ENCODE results near the gene COL8A1.
"Not testable (repeated sequence)": the region's sequence is repeated elsewhere in the genome, so short reads cannot be mapped to it uniquely, and the experiment has no call there.

The COL8A1 gene

DNA sequence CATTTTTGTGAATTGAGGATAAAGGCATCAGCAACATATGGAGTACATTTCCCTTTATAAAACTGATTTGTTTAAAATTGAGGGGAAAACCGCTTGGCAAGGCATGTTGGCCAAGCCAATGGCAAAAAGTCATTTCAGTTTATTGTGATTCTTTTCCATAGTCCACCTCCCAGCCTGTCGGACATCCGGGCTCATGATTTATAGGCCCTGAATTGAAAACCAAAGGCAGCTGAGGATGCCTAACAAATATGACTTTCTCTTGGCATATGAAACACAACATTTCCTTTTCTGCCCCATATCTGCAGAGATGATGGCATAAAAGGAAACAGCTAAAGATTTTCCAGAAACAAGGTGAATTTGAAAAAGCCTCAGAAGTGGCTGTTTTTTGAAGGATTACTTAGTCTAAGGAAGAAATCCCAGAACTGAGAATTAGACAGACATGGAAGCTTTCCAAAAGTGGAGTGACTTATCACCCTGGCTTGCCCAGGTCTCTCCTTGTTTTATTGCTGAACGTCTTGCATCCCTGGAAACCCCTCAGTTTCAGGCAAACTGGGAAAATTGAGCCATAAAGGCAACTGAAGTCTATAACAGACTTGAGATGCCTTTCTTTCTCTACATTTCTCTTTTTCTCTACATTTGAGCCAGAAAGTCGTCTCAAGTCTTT is 74.0 kb downstream of the COL8A1 start:
- FAIRE-seq, result no peak

DNA sequence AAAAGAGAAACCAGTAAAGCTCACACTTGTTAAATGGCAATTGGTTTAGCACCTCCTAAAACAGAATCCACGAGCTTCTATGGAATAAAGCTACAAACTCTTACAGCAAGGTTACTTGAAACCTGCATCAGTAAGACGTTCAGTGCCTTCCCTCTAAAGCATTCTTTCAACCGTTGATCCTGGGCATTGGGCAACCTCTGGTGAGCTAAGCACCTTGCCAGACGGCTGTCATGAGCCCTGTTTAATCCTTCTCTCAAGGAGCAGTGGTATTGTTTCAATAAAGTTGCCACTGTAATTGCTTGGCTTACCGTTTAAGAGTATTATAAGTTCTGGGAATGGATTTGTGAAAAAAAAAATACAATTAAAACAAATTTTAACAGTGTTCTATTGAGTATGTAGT is 75.0 kb downstream of the COL8A1 start:
- TF ChIP-seq TAF1 (IDR thresholded peaks at IDR 0.05; ENCODE audit: borderline replicate concordance, low read depth, low read length) (no peak), POLR2A (IDR thresholded peaks at IDR 0.05; ENCODE audit: low read depth, low read length) (no peak), POLR2AphosphoS5 (IDR thresholded peaks at IDR 0.05; ENCODE audit: low read depth, low read length) (no peak)
- FAIRE-seq (no peak), DNase-seq (ENCODE audit: insufficient read length) (no peak)

More for the DNA sequence above, 74.0 kb downstream of the COL8A1 start:
- DNase-seq (ENCODE audit: insufficient read length), result no peak
- TF ChIP-seq POLR2AphosphoS5 (IDR thresholded peaks at IDR 0.05; ENCODE audit: low read depth, low read length) (no peak), POLR2A (IDR thresholded peaks at IDR 0.05; ENCODE audit: low read depth, low read length) (no peak), TAF1 (IDR thresholded peaks at IDR 0.05; ENCODE audit: borderline replicate concordance, low read depth, low read length) (no peak)

DNA sequence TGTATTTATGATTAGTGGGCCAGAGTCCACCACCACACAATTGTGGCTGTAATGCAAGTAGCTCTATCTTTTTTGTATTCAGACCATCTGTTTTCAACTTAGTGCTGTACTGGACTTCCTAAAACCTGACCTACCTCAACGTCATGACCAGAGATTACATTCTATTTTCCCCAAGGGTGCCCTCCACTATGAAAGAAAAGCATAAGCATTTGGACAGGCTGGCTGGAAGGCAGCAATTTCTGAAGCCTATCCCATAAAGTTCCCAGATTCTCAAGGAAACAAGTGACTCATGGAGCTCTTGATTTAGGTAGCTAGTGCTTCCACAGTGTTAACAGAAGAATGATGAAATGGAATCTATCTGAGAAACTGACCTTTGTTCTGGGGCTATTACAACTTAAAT is 75.8 kb downstream of the COL8A1 start:
- no peak for TF ChIP-seq TAF1 (IDR thresholded peaks at IDR 0.05; ENCODE audit: borderline replicate concordance, low read depth, low read length)
- TF ChIP-seq POLR2AphosphoS5 (IDR thresholded peaks at IDR 0.05; ENCODE audit: low read depth, low read length), result no peak
- TF ChIP-seq POLR2A (IDR thresholded peaks at IDR 0.05; ENCODE audit: low read depth, low read length), result no peak
- FAIRE-seq (no peak), DNase-seq (ENCODE audit: insufficient read length) (no peak)

DNA sequence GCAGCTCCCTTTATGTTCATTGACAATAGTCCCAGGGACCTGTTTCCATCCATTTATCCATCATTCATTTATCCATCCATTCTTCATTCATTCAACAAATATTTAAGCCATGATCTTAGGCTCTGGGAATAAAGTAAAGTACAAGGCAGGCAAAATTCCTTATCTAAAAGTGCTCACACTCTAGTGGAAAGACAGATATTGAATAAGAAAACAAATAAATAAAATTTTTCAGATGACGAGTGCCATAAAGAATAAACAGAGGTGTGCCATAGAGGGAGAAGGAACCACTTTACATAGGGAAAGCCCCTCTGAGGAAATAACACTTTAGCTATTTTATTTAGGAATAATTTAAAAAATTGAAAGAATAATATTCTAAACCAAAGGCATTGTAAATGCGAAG is 76.2 kb downstream of the COL8A1 start:
- no peak for TF ChIP-seq POLR2AphosphoS5 (IDR thresholded peaks at IDR 0.05; ENCODE audit: low read depth, low read length)
- no peak for TF ChIP-seq TAF1 (IDR thresholded peaks at IDR 0.05; ENCODE audit: borderline replicate concordance, low read depth, low read length)
- no peak for TF ChIP-seq POLR2A (IDR thresholded peaks at IDR 0.05; ENCODE audit: low read depth, low read length)
- FAIRE-seq, result no peak

DNA sequence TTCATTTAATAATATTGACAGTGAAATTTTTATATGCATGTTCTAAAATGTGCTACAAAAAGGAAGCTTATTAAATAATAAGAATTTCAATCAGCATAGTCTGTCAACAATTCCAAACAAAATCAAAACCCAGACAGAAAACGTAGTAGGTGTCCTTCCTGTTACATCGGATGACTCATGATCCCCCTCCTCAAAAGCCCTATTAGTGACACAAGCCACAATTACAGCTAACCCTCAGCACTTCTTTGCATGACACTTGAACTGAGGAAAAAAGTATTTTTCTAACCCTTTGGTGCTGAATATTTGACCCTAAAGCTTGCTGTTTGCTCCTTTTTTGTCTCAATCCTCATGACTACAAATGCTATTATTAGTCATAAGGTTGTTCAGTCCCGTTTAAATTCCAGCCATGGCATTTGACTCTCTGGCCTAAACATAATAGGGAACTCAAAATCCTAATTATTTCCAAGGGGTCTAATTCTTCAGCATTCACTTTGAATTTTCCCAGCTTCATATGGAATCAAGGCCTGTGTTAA is 78.1 kb downstream of the COL8A1 start:
- DNase-seq (ENCODE audit: insufficient read length), result no peak
- TF ChIP-seq POLR2A (IDR thresholded peaks at IDR 0.05; ENCODE audit: low read depth, low read length) (no peak), POLR2AphosphoS5 (IDR thresholded peaks at IDR 0.05; ENCODE audit: low read depth, low read length) (no peak), TAF1 (IDR thresholded peaks at IDR 0.05; ENCODE audit: borderline replicate concordance, low read depth, low read length) (no peak)
- FAIRE-seq, result no peak

More for the DNA sequence above, 76.2 kb downstream of the COL8A1 start:
- DNase-seq (ENCODE audit: insufficient read length), result no peak

DNA sequence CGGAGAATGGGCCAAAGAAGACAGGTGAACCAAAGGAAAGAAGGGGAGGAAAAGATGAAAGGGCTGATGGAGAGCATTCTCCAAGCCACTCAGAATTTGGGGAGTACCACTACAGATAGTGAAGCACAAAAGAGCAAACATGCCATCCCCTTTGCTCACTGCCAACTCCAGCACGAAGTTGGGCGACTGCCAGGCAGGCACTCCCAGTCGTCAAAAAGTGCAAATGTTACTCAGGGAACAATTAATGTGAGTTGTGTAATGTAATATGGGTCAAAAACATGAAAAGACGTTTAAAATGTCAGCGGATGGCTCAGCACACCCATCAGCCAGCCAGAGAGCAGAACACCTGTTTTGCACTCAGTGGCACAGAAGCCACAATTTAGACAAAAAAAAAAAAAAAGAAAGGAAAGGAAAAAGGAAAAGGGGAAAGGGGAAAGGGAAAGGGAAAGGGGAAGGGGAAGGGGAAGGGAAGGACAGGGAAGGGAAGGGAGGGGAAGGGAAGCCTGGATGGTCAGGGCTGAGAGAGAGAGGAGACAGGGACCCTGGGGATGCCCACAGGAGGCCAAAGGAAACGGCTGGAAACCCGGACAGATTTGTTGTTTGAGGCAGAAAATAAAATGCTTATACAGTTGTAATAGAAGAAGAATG is 82.7 kb downstream of the COL8A1 start:
- DNase-seq (ENCODE audit: insufficient read length) (no peak), FAIRE-seq (no peak)
- TF ChIP-seq TAF1 (IDR thresholded peaks at IDR 0.05; ENCODE audit: borderline replicate concordance, low read depth, low read length) (no peak), POLR2AphosphoS5 (IDR thresholded peaks at IDR 0.05; ENCODE audit: low read depth, low read length) (no peak), POLR2A (IDR thresholded peaks at IDR 0.05; ENCODE audit: low read depth, low read length) (no peak)

DNA sequence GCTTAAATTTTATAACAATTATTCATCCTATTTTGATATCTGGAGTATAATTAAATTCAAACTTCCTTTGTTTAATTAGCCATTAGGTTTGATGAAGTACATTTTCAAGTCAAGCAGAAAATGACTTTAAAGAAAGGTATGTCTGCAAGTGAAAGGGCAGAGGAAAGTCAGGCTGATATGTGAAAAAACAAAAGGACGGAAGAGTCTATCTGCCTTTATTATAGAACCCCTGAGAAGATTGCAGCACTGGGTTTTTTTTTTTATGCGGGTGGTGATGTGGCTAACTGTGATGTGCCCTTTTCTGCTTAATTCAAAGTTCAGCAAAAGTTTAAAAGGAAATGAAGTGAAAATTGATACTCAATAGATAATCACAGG is 83.2 kb downstream of the COL8A1 start:
- no peak for DNase-seq (ENCODE audit: insufficient read length)
- no peak for TF ChIP-seq TAF1 (IDR thresholded peaks at IDR 0.05; ENCODE audit: borderline replicate concordance, low read depth, low read length)
- no peak for TF ChIP-seq POLR2AphosphoS5 (IDR thresholded peaks at IDR 0.05; ENCODE audit: low read depth, low read length)
- TF ChIP-seq POLR2A (IDR thresholded peaks at IDR 0.05; ENCODE audit: low read depth, low read length), result no peak
- FAIRE-seq, result no peak

DNA sequence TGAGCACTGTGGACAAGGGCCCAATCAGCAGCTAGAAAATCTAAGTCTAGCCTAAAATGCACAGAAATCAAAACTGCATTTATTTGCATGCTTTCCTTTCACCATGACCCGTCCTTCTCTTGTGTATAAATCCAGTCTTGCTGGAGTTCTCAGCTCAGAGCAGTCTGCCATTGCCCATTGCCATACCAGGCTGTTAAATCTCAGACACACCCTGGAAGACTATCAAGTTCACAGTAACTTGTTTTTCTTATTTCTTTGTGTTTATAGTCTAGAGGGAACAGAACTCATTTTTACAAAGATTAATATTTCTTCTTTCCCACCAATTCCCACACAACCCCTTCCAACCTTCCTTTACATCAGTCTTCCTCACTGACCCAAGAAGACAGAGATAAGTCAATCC is 85.9 kb downstream of the COL8A1 start:
- DNase-seq (ENCODE audit: insufficient read length) (no peak), FAIRE-seq (no peak)
- TF ChIP-seq POLR2AphosphoS5 (IDR thresholded peaks at IDR 0.05; ENCODE audit: low read depth, low read length), result no peak
- TF ChIP-seq TAF1 (IDR thresholded peaks at IDR 0.05; ENCODE audit: borderline replicate concordance, low read depth, low read length), result no peak
- no peak for TF ChIP-seq POLR2A (IDR thresholded peaks at IDR 0.05; ENCODE audit: low read depth, low read length)

DNA sequence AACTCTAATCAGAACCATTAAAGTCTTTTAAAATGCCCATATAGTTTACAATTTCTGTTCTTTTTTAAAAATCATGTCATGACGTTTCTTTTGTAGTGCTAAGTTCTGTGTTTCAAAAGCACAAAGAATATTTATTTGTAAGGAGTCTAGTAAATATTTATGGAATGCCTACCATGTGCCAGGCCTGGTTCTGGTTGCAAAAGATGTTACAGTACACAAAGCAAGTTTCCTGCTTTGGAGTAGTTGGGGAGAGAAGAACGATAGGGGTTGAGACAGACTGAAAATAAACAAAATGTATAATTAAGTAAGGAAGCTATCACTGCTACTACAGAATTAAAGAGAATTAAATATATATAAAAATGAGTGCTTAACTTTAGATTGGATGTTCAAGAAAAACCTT is 92.5 kb downstream of the COL8A1 start:
- TF ChIP-seq POLR2A (IDR thresholded peaks at IDR 0.05; ENCODE audit: low read depth, low read length) (no peak), TAF1 (IDR thresholded peaks at IDR 0.05; ENCODE audit: borderline replicate concordance, low read depth, low read length) (no peak), POLR2AphosphoS5 (IDR thresholded peaks at IDR 0.05; ENCODE audit: low read depth, low read length) (no peak)
- DNase-seq (ENCODE audit: insufficient read length), result no peak
- FAIRE-seq, result no peak

DNA sequence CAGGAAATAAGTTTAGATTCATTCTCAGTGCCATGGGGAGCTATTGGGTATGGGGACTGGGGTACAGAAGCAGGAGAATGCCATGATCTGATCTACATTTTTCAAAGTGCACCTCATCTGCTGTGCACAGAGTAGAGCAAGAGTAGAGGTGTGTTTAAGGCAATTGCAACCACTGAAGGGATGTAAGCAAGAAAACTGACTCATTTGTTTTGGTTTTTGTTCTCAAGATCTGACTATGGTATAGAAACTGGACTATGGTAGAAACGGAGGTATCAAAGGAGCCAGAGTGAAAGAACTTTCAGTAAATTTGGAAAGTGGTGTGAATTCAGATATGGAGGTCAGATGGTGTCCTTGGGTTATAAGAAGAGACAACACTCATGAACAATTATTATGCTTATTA is 93.1 kb downstream of the COL8A1 start:
- no peak for DNase-seq (ENCODE audit: insufficient read length)
- TF ChIP-seq POLR2AphosphoS5 (IDR thresholded peaks at IDR 0.05; ENCODE audit: low read depth, low read length) (no peak), POLR2A (IDR thresholded peaks at IDR 0.05; ENCODE audit: low read depth, low read length) (no peak)
- no peak for FAIRE-seq

DNA sequence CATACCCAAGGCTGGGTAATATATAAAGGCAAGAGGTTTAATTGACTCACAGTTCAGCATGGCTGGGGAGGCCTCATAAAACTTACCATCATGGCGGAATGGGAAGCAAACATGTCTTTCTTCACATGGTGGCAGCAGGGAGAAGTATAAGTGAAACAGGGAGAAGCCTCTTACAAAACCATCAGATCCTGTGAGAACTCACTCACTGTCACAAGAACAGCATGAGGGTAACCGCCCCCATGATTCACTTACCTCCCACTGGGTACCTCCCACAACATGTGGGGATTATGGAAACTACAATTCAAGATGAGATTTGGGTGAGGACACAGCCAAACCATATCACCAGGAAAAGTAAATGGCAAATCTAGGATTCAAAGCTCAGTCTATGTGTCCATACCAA is 102.0 kb downstream of the COL8A1 start:
- not testable (repeated sequence) for FAIRE-seq; DNase-seq (ENCODE audit: insufficient read length)

DNA sequence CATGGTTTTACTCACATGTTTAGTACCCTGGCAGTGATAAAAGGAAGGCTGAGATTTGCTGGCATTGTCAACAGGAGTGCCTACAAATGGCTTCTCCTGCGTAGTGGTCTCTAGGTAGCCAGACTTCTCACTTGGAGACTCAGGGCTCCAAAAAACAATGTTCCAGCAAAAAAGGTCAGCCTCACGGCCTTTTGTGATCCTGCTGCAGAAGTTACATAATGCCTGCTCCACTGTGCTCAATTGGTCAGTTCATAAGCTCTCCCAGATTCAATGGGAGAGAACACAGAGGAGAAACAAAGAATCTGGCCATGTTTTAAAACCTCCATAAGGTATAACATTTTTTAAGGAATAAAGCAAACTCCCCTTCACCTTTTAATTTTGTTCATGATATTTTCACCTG is 103.2 kb downstream of the COL8A1 start:
- TF ChIP-seq POLR2A (IDR thresholded peaks at IDR 0.05; ENCODE audit: low read depth, low read length) (no peak), TAF1 (IDR thresholded peaks at IDR 0.05; ENCODE audit: borderline replicate concordance, low read depth, low read length) (no peak), POLR2AphosphoS5 (IDR thresholded peaks at IDR 0.05; ENCODE audit: low read depth, low read length) (no peak)
- FAIRE-seq, result no peak
- DNase-seq (ENCODE audit: insufficient read length), result no peak
